Measurements from ENCODE around the gene ROR2. TPM values are rescaled to one million over a fixed set of nuclear protein-coding genes. Genes with fewer than 3 reads are reported as not detected.

Gene ROR2
- total RNA-seq, 1 donor = 3.0 TPM

DNA sequence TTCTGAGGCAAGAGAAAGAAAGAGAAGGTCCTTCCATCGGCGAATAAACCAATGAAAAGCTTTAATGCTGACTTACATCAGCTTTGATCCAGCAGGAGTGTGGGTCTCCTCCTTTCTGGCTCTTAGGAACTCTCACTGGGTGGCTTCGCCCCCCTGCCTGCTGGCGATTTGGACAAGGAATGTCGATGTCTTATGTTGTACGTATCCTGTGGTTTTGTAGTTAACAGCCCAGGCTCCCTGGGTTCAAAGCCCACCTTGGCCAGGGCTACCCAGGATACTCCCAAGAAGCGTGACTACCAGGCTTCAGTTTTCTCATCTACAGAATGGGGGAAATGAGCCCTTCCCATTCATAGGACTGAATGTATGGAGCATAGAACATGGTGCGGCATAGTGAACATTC is 124.2 kb downstream of the ROR2 start:
- DNase-seq (ENCODE audit: low read depth) = no peak
- H3K4me3 ChIP-seq (ENCODE audit: low read depth, low read length) = no peak overlapping the region
- TF ChIP-seq, protein P1, sequence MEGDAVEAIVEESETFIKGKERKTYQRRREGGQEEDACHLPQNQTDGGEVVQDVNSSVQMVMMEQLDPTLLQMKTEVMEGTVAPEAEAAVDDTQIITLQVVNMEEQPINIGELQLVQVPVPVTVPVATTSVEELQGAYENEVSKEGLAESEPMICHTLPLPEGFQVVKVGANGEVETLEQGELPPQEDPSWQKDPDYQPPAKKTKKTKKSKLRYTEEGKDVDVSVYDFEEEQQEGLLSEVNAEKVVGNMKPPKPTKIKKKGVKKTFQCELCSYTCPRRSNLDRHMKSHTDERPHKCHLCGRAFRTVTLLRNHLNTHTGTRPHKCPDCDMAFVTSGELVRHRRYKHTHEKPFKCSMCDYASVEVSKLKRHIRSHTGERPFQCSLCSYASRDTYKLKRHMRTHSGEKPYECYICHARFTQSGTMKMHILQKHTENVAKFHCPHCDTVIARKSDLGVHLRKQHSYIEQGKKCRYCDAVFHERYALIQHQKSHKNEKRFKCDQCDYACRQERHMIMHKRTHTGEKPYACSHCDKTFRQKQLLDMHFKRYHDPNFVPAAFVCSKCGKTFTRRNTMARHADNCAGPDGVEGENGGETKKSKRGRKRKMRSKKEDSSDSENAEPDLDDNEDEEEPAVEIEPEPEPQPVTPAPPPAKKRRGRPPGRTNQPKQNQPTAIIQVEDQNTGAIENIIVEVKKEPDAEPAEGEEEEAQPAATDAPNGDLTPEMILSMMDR (IDR thresholded peaks at IDR 0.05; ENCODE audit: insufficient read depth, low read depth, low read length) = no peak

DNA sequence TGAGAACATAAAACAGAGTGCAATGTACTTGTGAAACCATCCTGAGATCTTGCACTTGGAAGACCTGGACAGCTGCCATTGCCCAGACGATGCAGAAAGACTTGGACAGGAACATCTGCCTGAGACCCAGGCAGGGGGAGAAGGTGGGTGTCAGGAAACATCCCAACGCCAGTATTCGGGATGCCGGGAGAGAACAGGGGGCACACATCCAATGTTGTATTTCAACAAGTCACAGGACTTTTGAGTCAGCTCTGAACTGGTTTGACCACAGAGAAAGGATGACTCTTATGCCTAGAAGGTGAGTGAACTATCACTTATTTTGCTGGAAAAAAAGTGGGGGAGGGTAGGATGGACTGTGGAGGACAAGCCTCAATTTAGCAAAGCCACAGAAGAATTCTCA is 124.6 kb downstream of the ROR2 start:
- H3K4me3 ChIP-seq (ENCODE audit: low read depth, low read length) = no peak overlapping the region
- TF ChIP-seq, protein P1 (IDR thresholded peaks at IDR 0.05; ENCODE audit: insufficient read depth, low read depth, low read length) = no peak
- peak; percentile 83 for DNase-seq (ENCODE audit: low read depth)

DNA sequence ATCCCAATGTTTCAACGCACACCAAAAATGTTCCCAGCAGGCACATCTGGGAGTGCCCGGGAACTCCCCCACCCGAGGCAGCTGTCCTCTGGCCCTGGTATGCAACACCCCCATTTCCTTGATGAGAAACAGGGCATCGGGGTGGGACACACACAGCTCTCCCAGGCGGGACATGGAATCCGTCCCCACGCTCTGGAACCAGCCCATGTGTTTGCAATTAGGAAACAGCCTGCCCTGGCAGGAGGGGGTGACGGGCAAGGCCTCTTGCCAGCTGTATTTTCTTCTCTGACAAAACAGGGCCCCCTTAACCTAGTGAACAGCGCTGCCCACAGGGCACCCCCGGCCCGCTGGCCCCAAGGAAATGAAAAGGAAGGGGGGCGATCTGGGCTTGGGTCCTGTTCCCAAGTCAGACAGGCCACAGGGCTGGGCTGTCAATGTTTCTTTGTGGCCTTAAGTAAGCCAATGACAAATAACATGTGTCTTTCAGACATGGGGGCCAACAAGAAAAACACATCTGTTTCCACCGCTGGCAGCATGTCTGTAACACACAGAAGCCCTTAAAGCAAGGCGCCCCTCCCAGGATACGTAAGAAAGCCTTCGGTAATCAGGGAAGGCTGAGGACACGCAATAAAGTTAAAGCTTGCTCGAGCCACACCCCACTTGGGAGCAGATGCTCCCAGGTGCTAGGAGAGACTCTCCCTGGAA is 125.3 kb downstream of the ROR2 start:
- peak; percentile 94 for DNase-seq (ENCODE audit: low read depth)
- peak overlapping the region; percentile 4 for H3K4me3 ChIP-seq (ENCODE audit: low read depth, low read length)
- TF ChIP-seq, protein P1 (IDR thresholded peaks at IDR 0.05; ENCODE audit: insufficient read depth, low read depth, low read length) = no peak

- H3K4me3 ChIP-seq (ENCODE audit: low read depth, low read length) = no peak overlapping the region
- DNase-seq (ENCODE audit: low read depth) = no peak
- TF ChIP-seq, protein P1 (IDR thresholded peaks at IDR 0.05; ENCODE audit: insufficient read depth, low read depth, low read length) = no peak
Measured at GRCh38 chr9:91824151-91824550, 125.9 kb downstream of the ROR2 start.

GRCh38 chr9:91820949-91821880 is 128.8 kb downstream of the ROR2 start:
- H3K4me3 ChIP-seq (ENCODE audit: low read depth, low read length) = no peak overlapping the region
- DNase-seq (ENCODE audit: low read depth) = no peak
- TF ChIP-seq, protein P1 (IDR thresholded peaks at IDR 0.05; ENCODE audit: insufficient read depth, low read depth, low read length) = no peak

- DNase-seq (ENCODE audit: low read depth) = no peak
- H3K4me3 ChIP-seq (ENCODE audit: low read depth, low read length) = no peak overlapping the region
- TF ChIP-seq, protein P1 (IDR thresholded peaks at IDR 0.05; ENCODE audit: insufficient read depth, low read depth, low read length) = no peak
Measured at GRCh38 chr9:91820126-91820750, 129.8 kb downstream of the ROR2 start.

Data from fibroblast of villous mesenchyme (primary cell).